ENCODE data around the gene ANKRD65.
"Not testable (repeated sequence)": the region's sequence is repeated elsewhere in the genome, so short reads cannot be mapped to it uniquely, and the experiment has no call there.

Gene ANKRD65

DNA sequence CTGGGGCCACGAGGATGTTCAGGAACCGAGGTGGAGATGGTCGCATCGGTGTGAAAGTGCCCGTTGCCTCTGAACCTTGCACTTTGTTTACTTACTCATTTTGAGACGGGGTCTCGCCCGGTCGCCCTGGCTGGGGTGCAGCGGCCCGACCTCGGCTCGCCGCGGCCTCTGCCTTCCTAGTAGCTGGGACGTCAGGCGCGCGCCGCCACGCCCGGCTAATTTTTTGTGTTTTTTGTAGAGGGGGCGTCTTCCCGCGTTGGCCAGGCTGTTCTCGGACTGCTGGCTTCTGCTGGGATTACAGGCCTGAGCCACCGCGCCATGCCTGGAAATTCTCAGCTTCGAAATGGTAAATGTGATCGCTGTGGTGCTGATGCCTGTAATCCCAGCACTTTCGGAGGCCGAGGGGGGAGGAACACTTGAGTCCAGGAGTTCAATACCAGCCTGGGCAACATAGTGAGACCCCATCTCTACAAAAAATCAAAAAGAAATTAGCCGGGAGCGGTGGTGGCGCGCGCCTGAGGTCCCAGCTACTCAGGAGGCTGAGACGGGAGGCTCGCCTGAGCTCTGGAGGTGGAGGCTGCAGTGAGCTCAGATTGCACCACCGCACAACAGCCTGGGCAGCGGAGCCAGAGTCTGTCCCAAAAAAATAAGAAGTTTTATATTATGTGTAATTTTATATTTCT lies 13.3 kb downstream of the ANKRD65 start:
- DNase-seq (ENCODE audit: low read depth) = peak; percentile 35
- TF ChIP-seq, protein P1, sequence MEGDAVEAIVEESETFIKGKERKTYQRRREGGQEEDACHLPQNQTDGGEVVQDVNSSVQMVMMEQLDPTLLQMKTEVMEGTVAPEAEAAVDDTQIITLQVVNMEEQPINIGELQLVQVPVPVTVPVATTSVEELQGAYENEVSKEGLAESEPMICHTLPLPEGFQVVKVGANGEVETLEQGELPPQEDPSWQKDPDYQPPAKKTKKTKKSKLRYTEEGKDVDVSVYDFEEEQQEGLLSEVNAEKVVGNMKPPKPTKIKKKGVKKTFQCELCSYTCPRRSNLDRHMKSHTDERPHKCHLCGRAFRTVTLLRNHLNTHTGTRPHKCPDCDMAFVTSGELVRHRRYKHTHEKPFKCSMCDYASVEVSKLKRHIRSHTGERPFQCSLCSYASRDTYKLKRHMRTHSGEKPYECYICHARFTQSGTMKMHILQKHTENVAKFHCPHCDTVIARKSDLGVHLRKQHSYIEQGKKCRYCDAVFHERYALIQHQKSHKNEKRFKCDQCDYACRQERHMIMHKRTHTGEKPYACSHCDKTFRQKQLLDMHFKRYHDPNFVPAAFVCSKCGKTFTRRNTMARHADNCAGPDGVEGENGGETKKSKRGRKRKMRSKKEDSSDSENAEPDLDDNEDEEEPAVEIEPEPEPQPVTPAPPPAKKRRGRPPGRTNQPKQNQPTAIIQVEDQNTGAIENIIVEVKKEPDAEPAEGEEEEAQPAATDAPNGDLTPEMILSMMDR (conservative IDR thresholded peaks at IDR 0.05; ENCODE audit: low read length) = no peak
- peak overlapping the region; percentile 83 for H3K4me3 ChIP-seq (ENCODE audit: low read length)

DNA sequence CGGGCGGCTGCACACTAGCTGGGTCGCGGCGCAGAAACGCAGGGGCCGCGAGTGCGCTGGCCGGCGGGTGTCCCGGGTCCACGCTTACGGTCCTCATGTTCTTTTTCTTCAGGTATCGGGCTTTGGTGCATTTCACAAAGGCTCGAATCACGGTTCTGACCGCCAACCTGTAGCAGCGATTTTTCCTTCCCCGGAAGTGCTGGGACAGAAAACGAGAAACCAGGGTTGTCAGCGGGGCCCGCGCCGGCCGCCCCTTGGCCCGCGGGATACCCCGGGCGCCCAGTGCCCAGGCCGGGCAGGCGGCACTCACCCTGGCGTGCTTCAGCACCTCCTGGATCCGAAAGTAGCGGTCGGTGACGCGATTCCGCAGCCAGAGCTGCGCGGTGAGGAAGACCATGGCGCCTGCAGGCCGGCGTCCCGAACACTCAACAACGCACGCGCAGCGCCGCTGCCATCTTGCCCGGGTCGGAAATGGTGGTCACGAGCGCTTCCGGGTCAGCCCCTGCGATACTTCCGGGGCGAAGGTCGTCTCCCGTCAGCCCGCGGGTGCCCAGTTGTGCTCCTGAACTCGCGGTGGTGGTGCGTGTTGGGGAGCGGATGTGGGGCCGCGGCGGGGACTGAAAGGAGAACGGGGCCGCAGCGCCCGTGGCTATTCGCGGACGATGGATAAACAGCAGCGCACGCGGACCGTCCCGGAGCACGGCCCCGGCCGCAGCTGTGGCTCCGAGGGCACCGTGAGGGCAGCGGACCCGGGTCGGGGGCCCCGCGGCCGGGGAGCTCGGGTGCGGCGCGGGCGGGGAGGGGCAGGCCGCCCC lies 14.0 kb downstream of the ANKRD65 start, which contains the start of gene MRPL20:
TSS of gene MRPL20 (minus strand) at position 473 of the 815 bp plus-strand sequence. CDS start at position 397, 76 bp downstream.
- TF ChIP-seq, protein P1 (conservative IDR thresholded peaks at IDR 0.05; ENCODE audit: low read length) = no peak
- DNase-seq (ENCODE audit: low read depth) = peak; percentile 86

DNA sequence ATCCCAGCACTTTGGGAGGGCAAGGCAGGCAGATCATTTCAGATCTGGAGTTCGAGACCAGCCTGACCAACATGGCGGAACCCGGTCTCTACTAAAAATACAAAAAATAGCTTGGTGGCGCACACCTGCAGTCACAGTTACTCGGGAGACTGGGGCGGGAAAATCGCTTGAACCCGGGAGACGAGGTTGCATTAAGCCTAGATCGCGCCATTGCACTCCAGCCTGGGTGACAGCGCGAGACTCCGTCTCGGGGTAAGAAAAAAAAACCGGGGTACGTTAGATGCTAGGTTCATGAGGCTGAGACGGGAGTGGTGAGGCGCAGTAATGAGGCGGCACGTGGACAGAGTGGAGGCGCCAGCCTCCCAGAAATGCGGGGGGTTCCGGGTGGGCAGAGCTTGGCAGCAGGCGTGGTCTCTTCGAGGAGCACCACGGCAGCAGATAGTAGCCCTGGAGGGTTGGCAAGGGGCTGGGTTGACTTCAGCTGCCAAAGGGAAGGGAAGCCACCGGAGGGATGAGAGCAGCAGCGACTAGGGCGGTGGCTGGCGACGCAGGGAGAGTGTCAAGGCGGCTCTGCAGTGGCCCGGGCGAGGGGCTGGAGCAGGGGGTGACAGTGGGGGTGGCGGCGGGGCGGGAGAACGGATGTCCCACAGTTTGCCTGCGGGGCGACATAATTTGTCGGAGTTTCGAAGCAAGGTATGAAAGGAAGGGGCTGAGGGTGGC lies 14.8 kb downstream of the ANKRD65 start:
- no peak for DNase-seq (ENCODE audit: low read depth)
- H3K4me3 ChIP-seq (ENCODE audit: low read length) = peak overlapping the region; percentile 83

More for the DNA sequence above, 14.0 kb downstream of the ANKRD65 start, which contains the start of gene MRPL20:
- H3K4me3 ChIP-seq (ENCODE audit: low read length) = peak within 1 kb of the TSS; percentile 83

DNA sequence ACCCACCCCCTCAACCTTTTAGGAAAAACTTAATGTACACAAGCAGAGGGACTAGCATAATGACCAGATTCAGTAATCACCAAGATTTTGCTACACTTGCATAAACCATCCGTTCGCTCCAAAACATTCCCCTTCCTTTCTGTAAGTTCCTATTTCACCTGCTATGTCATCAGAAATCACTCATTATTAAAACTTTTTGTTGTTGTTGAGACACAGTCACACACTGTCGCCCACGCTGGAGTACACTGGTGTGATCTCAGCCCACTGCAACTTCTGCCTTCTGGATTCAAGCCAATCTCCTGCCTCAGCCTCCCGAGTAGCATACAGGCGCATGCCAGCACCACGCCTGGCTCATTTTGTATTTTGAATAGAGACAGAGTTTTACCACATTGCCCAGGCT lies 17.4 kb downstream of the ANKRD65 start:
- DNase-seq (ENCODE audit: low read depth) = no peak
- TF ChIP-seq, protein P1 (conservative IDR thresholded peaks at IDR 0.05; ENCODE audit: low read length) = no peak
- H3K4me3 ChIP-seq (ENCODE audit: low read length) = no peak overlapping the region

More for the DNA sequence above, 14.8 kb downstream of the ANKRD65 start:
- TF ChIP-seq, protein P1 (conservative IDR thresholded peaks at IDR 0.05; ENCODE audit: low read length) = no peak

DNA sequence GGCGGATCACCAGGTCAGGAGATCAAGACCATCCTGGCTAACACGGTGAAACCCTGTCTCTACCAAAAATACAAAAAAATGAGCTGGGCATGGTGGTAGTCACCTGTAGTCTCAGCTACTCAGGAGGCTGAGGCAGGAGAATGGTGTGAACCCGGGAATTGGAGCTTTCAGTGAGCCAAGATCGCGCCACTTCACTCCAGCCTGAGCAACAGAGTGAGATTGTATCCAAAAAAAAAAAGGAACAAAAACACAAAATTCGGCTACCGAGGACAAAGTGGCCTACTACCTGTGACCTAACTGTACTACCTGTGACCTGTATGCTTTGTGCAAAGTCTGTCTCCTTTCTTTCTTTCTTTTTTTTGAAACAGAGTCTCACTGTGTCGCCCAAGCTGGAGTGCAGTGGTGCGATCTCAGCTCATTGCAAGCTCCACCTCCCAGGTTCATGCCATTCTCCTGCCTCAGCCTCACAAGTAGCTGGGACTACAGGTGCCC lies 18.1 kb downstream of the ANKRD65 start:
- not testable (repeated sequence) for H3K4me3 ChIP-seq (ENCODE audit: low read length); DNase-seq (ENCODE audit: low read depth)

DNA sequence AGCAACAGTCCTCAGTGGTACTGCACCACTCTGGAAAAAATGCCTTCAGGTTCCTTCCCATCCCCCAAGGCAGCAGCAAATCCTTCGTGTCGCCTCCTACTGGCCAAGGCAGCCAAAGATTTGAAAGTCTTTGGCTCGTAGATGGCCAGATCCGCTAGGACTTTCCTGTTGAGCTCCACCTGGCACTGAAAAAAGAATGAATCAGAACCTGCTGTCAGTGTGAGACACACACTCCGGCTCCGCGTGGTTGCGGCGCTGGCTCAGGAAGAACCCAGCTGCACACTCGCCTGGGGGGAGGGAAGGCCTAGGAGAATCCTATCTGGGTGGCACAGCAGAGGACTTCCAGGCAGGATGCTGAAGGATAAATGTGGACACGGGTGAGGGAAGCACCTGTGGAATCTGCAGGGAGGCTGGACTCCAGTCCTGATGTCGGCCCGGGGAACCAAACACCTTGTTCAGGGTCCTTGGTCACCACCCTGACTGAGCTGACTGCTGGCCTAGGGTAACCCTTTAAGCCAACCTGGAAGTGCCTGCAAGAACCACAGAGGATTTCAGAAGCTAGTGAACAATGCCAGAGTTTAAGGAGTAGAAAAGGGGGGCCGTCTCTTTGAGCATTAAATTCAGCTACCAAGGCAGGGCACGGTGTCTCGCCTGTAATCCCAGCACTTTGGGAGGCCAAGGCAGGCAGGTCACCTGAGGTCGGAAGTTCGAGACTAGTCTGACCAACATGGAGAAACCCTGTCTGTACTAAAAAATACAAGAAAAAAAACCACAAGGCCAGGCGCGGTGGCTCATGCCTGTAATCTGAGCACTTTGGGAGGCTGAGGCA lies 18.8 kb downstream of the ANKRD65 start:
- no peak overlapping the region for H3K4me3 ChIP-seq (ENCODE audit: low read length)
- peak; percentile 57 for DNase-seq (ENCODE audit: low read depth)
- TF ChIP-seq, protein P1 (conservative IDR thresholded peaks at IDR 0.05; ENCODE audit: low read length) = peak; percentile 72

Data from AG10803 (cell line).